ENCODE results near the gene KAZN. TPM values are rescaled to one million over a fixed set of nuclear protein-coding genes. Genes with fewer than 3 reads are reported as not detected.

The KAZN gene
- polyA plus RNA-seq, 5 donors: 26.2 to 34.7 (median 29.0) TPM

GRCh38 chr1:15027515-15027986 is 429.1 kb downstream of the KAZN start:
- peak in 1 of 2 donors; percentile 50 for DNase-seq

GRCh38 chr1:15028102-15028501 is 429.6 kb downstream of the KAZN start:
- DNase-seq: no peak

GRCh38 chr1:15028616-15029015 is 430.1 kb downstream of the KAZN start:
- no peak for DNase-seq

GRCh38 chr1:15029036-15029435 is 430.6 kb downstream of the KAZN start:
- no peak for DNase-seq

- DNase-seq: no peak
Measured at GRCh38 chr1:15029786-15030185, 431.3 kb downstream of the KAZN start.

GRCh38 chr1:15031251-15031933 is 432.9 kb downstream of the KAZN start:
- no peak for DNase-seq

GRCh38 chr1:15033264-15033663 is 434.8 kb downstream of the KAZN start:
- peak in 1 of 2 donors; percentile 23 for DNase-seq

- DNase-seq: no peak
Measured at GRCh38 chr1:15034656-15035055, 436.2 kb downstream of the KAZN start.

GRCh38 chr1:15035236-15035635 is 436.8 kb downstream of the KAZN start:
- DNase-seq: no peak

- no peak for DNase-seq
Measured at GRCh38 chr1:15036101-15036500, 437.6 kb downstream of the KAZN start.

- DNase-seq: no peak
Measured at GRCh38 chr1:15038232-15039016, 439.9 kb downstream of the KAZN start.

- DNase-seq: no peak
Measured at GRCh38 chr1:15039017-15039648, 440.6 kb downstream of the KAZN start.

GRCh38 chr1:15039901-15040300 is 441.4 kb downstream of the KAZN start:
- DNase-seq: no peak

GRCh38 chr1:15040685-15041084 is 442.2 kb downstream of the KAZN start:
- peak in 1 of 2 donors; percentile 35 for DNase-seq

GRCh38 chr1:15042866-15043265 is 444.4 kb downstream of the KAZN start:
- no peak for DNase-seq

- DNase-seq: no peak
Measured at GRCh38 chr1:15043934-15044333, 445.4 kb downstream of the KAZN start.

GRCh38 chr1:15045123-15045522 is 446.6 kb downstream of the KAZN start:
- DNase-seq: no peak

GRCh38 chr1:15046487-15047165 is 448.1 kb downstream of the KAZN start:
- peak; percentile 55 to 65 for DNase-seq

- no peak for DNase-seq
Measured at GRCh38 chr1:15047237-15047636, 448.8 kb downstream of the KAZN start.

- DNase-seq: no peak
Measured at GRCh38 chr1:15048437-15048980, 450.0 kb downstream of the KAZN start.

GRCh38 chr1:15049067-15049466 is 450.6 kb downstream of the KAZN start:
- DNase-seq: no peak

All from right lung (tissue), 5 donors.